Heart left ventricle (tissue), 13 donors: ENCODE data around the gene MISP.

Experiments
- POLR2A ChIP-seq, 2 donors: fragments of 450-650 bp; IDR thresholded peaks; one replicate each; pipeline ENCODE4 v1.6.1; 2017; ENCODE audit warnings: antibody characterized with exemption in 2 of 2, mild to moderate bottlenecking in 2 of 2, moderate library complexity in 2 of 2
- TF ChIP-seq, protein P1 (sequence below), 12 donors: fragments of 200-600 bp; sonication (generic) in 4 of 12; IDR thresholded peaks; one replicate each; pipeline versions ENCODE4 v1.5.0 to v1.8.0; 2018 to 2022; ENCODE audit warnings: antibody characterized with exemption in 12 of 12, mild to moderate bottlenecking in 5 of 12
- donor health status: ischemic (EF 13 %, LVEDD 7.1; RV severe dilation, severe dysfunction).
- donor health status: DM: no; HTN: yes; CAD: no.
- donor health status: DM: no; HTN: no; CAD: no.
- donor health status: ischemic (EF 25% LVEDD 6.9; RV normal size, moderate dysfunction).
- donor health status: ischemic (EF 25% LVEDD 5.7; RV mildly dilated, moderate dysfunction).
- donor health status: ischemic (EF 35%, LVEDD 5.7; RV mildly dilated, moderate dysfunction).
- donor health status: nonischemic (EF 11% LVEDD 7.7; RV severe dilation, severe dysfunction).
- donor health status: DM: yes; HTN: yes; CAD: no.
- donor health status: PGD.
- donor health status: ischemic (EF 29% LVEDD 5.4; RV normal size, mild dysfunction).
- donor health status: nonischemic (EF 23%, LVEDD 6.1; RV moderate dilation, normal function).

DNA sequence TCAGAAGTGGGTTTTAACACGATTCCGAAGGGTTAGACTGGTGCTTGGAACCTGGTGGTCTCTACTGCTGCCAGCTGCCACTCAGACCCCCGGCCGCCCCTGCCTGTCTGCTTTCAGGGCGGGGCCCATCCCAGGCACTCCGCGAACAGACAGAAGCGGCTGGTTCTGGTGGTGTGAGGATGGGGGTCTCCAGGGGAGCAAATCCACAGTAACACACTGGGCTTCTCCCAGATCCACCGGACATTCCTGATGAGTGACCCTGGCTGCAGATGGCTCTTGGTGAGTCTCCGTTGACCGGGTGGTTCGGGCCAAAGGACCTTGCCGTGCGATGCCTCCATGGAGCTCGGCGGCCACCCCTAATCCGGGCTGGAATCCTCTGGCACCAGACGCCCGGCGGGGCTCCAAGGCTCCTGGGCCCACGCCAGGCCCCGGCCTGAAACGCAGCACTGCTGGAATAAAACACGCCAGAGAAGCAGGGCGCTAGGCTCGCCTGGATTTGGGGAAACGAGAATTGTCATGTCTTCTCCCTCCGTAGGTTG is 44.2 kb downstream of the MISP start:
- TF ChIP-seq, protein P1, sequence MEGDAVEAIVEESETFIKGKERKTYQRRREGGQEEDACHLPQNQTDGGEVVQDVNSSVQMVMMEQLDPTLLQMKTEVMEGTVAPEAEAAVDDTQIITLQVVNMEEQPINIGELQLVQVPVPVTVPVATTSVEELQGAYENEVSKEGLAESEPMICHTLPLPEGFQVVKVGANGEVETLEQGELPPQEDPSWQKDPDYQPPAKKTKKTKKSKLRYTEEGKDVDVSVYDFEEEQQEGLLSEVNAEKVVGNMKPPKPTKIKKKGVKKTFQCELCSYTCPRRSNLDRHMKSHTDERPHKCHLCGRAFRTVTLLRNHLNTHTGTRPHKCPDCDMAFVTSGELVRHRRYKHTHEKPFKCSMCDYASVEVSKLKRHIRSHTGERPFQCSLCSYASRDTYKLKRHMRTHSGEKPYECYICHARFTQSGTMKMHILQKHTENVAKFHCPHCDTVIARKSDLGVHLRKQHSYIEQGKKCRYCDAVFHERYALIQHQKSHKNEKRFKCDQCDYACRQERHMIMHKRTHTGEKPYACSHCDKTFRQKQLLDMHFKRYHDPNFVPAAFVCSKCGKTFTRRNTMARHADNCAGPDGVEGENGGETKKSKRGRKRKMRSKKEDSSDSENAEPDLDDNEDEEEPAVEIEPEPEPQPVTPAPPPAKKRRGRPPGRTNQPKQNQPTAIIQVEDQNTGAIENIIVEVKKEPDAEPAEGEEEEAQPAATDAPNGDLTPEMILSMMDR (IDR thresholded peaks at IDR 0.05) = no peak
- no peak for TF ChIP-seq POLR2A (IDR thresholded peaks at IDR 0.05)
